ENCODE results near the gene LST1. TPM values are rescaled to one million over a fixed set of nuclear protein-coding genes. Genes with fewer than 3 reads are reported as not detected.

LST1 gene
- total RNA-seq, 1 donor from 2014 or later: 127 TPM

- intact Hi-C loops (cut with DNase I): loop anchor here (10.0 kb wide), 1 partner anchor 51 kb away; the partner anchor contains the start of gene NCR3
- ATAC-seq (no peak), DNase-seq (no peak)
- peaks cover 46% of the 10 kb centered on the region for H3K4me1 ChIP-seq
- H3K9me3 ChIP-seq: no peaks in the 10 kb centered on the region
- no peaks in the 10 kb centered on the region for H3K27me3 ChIP-seq (ENCODE audit: low read depth)
- TF ChIP-seq CTCF (IDR thresholded peaks at IDR 0.05): no peak
- no peak overlapping the region for H3K27ac ChIP-seq
- H3K36me3 ChIP-seq: peaks cover 18% of the 10 kb centered on the region
- no peak overlapping the region for H3K4me3 ChIP-seq
Measured at GRCh38 chr6:31543639-31544038, 42.4 kb upstream of the LST1 start.

GRCh38 chr6:31544676-31545075 is 41.4 kb upstream of the LST1 start:
- DNase-seq (no peak), ATAC-seq (no peak)
- no peaks in the 10 kb centered on the region for H3K27me3 ChIP-seq (ENCODE audit: low read depth)
- no peak overlapping the region for H3K4me3 ChIP-seq
- peaks cover 42% of the 10 kb centered on the region for H3K4me1 ChIP-seq
- H3K36me3 ChIP-seq: peaks cover 17% of the 10 kb centered on the region
- intact Hi-C loops (cut with DNase I): loop anchor here (10.0 kb wide), 1 partner anchor 50 kb away; the partner anchor contains the start of gene NCR3
- H3K9me3 ChIP-seq: no peaks in the 10 kb centered on the region
- no peak for TF ChIP-seq CTCF (IDR thresholded peaks at IDR 0.05)
- no peak overlapping the region for H3K27ac ChIP-seq

- no peak overlapping the region for H3K27ac ChIP-seq
- peaks cover 17% of the 10 kb centered on the region for H3K36me3 ChIP-seq
- no peaks in the 10 kb centered on the region for H3K27me3 ChIP-seq (ENCODE audit: low read depth)
- TF ChIP-seq CTCF (IDR thresholded peaks at IDR 0.05): no peak
- DNase-seq (no peak), ATAC-seq (no peak)
- H3K4me1 ChIP-seq: peaks cover 36% of the 10 kb centered on the region
- intact Hi-C loops (cut with DNase I): loop anchor here (10.0 kb wide), 1 partner anchor 50 kb away; the partner anchor contains the start of gene NCR3
- no peak overlapping the region for H3K4me3 ChIP-seq
- no peaks in the 10 kb centered on the region for H3K9me3 ChIP-seq
Measured at GRCh38 chr6:31545291-31545690, 40.8 kb upstream of the LST1 start.

- peak; percentile 85 to 88 for ATAC-seq
- peak; percentile 92 for TF ChIP-seq CTCF (IDR thresholded peaks at IDR 0.05)
- intact Hi-C loops (cut with DNase I): loop anchor here (10.0 kb wide), 1 partner anchor 48 kb away; the partner anchor contains the start of gene NCR3
- peak within 1 kb of the TSS; percentile 57 for H3K4me3 ChIP-seq
- peak within 1 kb of the TSS; percentile 89 for H3K27ac ChIP-seq
- DNase-seq: peak; percentile 88
- no peaks in the 10 kb centered on the region for H3K27me3 ChIP-seq (ENCODE audit: low read depth)
- no peaks in the 10 kb centered on the region for H3K9me3 ChIP-seq
- H3K36me3 ChIP-seq: peaks cover 27% of the 10 kb centered on the region
- peaks cover 38% of the 10 kb centered on the region for H3K4me1 ChIP-seq
Measured at GRCh38 chr6:31546339-31546957, 39.6 kb upstream of the LST1 start, which contains the start of gene ATP6V1G2. ATP6V1G2 (minus strand) TSS chr6:31546608; CDS start chr6:31546559, 49 bp downstream.

- Histone ChIP-seq H3K36me3 (peaks cover 27% of the 10 kb centered on the region), H3K9me3 (no peaks in the 10 kb centered on the region), H3K27me3 (ENCODE audit: low read depth) (no peaks in the 10 kb centered on the region), H3K4me3 (peak within 1 kb of the TSS; percentile 57), H3K4me1 (peaks cover 45% of the 10 kb centered on the region), H3K27ac (peak within 1 kb of the TSS; percentile 89)
- ATAC-seq: peak; percentile 96 to 98
- peak; percentile 95 for DNase-seq
- peak; percentile 2 for TF ChIP-seq CTCF (IDR thresholded peaks at IDR 0.05)
- intact Hi-C loops (cut with DNase I): loop anchor here (10.0 kb wide), 1 partner anchor 48 kb away; the partner anchor contains the start of gene NCR3
Measured at GRCh38 chr6:31546958-31547726, 38.9 kb upstream of the LST1 start, which contains the start of gene NFKBIL1. NFKBIL1 (plus strand) TSS chr6:31547608; CDS start chr6:31547695, 87 bp downstream.

Measured in lower lobe of right lung (tissue), 2 donors.